H1 (cell line): Measurements from ENCODE around the gene TMBIM4. TPM values are rescaled to one million over a fixed set of nuclear protein-coding genes. Genes with fewer than 3 reads are reported as not detected.

Experiments
- CHD7 ChIP-seq: fragments of 300-600 bp; sonication (generic); IDR thresholded peaks from 2 replicates; pipeline ENCODE4 v1.7.1; 2012; ENCODE audit warnings: low read length, moderate library complexity, mild to moderate bottlenecking, inconsistent platforms; ENCODE audit not compliant: insufficient replicate concordance
- E2F6 ChIP-seq: IDR thresholded peaks from 2 replicates; pipeline ENCODE4 v1.6.1; 2012; ENCODE audit warnings: inconsistent platforms
- TBP ChIP-seq: IDR thresholded peaks from 2 replicates; pipeline ENCODE4 v1.6.1; 2011; ENCODE audit warnings: low read depth, low read length, improper control_type of control experiment
- polyA plus RNA-seq, 7 experiments: library from polyadenylated mRNA; depleted of rRNA in 3 of 7; stranded (reverse) in 5 of 7; unstranded in 2 of 7; fragments of >200 nt in 5 of 7; fragments of 200-250 nt in 2 of 7; gene quantifications; 1 replicate in 5 of 7; 2 replicates in 1 of 7; 4 replicates in 1 of 7; pipeline versions ENCODE4 v1.2.1 to v1.2.3, GENCODE V29; 2011 to 2013; ENCODE audit warnings: missing spikeins in 2 of 7, mixed read lengths in 2 of 7
- total RNA-seq: library from RNA; stranded (reverse); fragmentation: NEBNext Ultra II Directional; extraction: Animal tissue kit (Norgen Biotek cat#: 25700); gene quantifications from 2 replicates; pipeline ENCODE4 v1.2.1, GENCODE V29; 2021

The TMBIM4 gene
- total and polyA plus RNA-seq, 2 of the 8 experiments (the other 6 are each of a cell fraction or from before 2014, with no cell fraction given), result 12.8 to 46.6 TPM

- no peak for TF ChIP-seq CHD7
- no peak for TF ChIP-seq E2F6
- no peak for TF ChIP-seq TBP
Observed at GRCh38 chr12:66206141-66206540, 36.3 kb upstream of the TMBIM4 start (continued).
